Activated CD8-positive, alpha-beta memory T cell treated with anti-CD3 and anti-CD28 coated beads for 4 hours (primary cell): ENCODE results near the gene ALDH3B2.
"Not testable (repeated sequence)": the region's sequence is repeated elsewhere in the genome, so short reads cannot be mapped to it uniquely, and the experiment has no call there.

Experiments
- DNase-seq, 2 donors: peaks; one replicate each; pipeline ENCODE4 v3.0.0-alpha.2; 2020; ENCODE audit warnings: low read depth in 2 of 2

ALDH3B2 gene

DNA sequence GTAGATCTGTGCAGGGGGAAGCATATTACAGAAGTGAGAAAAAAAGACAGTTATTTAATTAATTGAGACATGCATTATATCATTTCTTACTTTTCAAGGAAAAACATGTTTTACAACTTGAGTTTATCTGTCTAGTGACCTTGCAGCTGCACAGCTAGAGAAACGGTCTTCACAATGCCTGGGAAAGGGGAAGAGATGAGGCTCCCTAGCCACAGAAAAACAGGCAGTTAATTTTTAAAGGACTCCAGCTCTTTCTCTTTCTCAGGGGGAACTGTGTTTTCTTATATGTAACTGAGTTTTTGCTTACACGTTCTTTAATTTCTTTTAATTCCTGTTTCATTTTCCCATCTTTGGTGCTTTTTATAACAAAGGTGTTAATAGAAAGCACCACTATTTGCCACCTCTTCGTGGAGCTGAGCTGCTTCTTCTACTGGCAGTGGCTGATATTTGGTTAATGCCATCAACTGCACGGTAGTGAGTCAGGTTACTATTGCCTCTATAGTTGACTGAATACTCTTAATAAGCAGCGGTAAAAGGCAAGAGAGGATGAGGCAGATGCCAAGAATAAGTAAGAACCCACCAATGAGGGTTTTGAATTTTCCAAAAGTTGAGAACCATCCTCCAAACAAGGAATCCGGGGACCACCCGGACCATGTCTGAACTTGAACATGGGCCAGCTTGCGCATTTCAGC is 11.4 kb upstream of the ALDH3B2 start:
- DNase-seq: not testable (repeated sequence)

DNA sequence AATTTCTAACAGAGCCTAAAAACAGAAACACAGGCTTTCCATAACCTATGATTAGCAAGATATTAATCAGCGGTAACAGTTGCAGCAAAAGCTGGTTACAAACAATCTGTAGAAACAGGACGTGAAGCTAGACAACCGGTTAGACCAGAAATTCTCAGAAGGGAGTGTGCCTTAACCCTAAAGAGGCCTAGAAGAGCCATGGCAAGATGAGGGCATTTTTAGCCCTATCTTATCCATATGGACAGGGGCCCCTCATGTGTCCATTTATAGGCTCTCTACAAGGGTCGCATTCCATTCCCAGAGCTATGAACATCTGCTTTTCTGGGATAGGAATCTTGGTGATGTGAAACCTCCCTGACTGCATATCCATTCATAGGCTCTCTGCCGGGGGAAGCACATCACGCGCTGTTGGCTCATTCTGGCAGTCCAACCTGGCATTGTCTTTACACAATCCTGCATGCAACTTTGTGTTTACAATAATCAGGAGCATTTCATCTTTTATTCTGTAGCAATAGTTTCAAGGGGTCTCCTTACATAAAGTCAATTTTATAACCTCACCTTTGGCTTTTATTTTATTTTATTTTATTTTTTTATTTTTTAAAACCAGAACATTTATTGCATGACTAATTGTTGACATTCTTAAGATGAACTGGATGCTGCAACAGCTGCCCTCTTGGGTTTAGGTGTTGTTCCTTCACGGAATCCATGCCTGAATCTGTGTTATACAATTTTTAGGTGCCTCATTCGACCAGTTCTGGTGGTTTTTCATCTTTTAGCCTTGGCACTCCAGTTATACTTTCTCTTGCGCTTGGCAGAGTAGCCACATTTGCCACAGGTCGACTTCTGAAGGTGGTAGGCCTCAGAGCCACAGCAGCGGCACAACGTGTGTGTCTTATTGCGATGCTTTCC is 8.0 kb upstream of the ALDH3B2 start:
- DNase-seq: not testable (repeated sequence)

DNA sequence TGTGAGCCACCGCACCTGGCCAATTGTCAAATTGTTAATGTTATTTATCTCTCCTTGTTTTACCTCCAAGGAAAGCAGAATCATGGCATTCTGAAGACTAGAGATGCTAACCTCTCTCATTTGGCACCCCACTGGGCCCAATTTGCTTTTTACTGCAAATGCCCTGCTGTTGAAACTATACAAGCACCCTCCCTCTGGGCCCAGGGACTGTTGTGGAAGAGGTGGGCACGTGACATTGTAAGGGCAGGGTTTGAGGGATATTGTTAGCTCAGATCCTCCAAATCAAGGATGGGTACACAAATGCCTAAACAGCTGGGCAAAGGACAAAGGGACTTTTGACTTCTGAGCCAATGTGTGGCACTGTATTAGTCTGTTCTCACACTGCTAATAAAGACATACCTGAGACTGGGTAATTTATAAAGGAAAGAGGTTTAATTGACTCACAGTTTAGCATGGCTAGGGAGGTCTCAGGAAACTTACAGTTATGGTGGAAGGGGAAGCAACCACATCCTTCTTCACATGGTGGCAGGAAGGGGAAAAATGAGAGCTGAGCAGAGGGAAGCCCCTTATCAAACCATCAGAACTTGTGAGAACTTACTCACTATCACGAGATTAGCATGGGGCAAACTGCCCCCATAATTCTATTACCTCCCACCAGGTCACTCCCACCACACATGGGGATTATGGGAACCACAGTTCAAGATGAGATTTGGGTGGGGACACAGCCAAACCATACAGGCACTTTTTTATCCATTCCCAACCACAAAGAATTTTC is 6.5 kb upstream of the ALDH3B2 start:
- no peak for DNase-seq

DNA sequence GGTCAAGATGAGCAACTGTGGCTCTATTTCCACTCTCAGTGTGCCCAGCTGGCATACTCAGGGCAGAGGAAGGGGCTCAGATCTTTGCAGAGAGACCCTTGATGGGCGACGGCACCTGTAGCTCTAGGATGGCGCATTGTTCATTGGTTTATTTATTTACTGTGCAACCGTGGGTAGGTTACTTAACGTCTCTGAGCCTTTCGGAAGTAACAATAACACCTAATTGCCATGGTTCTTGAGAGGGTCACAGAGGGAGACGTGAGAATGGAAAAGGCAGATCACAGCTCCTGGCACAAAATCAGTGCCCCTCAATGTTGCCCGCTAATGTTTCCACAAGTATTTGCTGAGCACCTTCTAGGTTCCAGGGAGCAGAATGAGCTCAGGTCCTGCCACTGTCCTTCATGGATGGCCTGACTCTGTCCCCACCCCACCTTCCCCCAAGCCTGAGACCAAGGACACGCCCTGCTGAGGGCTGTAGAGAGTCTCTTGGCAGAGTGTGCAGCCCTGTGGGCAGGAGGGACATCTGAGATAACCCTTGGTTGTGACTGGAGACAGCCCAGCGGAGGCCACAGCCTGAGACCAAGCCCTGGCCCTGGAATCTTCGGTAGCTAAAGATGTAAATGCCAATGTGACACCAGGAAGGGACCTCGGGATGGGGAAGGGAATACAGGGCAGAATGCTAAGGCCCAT is 780 bp upstream of the ALDH3B2 start:
- DNase-seq: no peak

DNA sequence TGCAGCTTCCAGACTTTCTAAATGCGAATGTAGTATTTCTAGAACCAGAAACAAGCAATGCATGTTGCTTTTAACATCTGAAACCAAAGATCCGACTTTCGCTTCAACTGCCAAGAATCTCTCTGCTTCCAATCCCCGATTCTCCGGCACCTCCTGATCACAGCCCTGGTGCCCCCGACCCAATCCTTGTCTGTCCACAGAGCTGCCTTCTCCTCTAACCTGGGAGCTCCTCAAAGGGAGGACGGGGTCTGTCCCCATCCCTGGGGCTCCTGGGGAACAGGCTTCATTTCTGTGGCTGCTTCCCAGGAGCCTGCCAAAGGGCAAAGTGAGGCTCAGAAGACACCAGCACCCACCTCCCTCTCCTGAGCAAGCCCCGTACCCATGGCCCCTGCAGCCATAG is 521 bp downstream of the ALDH3B2 start:
- no peak for DNase-seq

DNA sequence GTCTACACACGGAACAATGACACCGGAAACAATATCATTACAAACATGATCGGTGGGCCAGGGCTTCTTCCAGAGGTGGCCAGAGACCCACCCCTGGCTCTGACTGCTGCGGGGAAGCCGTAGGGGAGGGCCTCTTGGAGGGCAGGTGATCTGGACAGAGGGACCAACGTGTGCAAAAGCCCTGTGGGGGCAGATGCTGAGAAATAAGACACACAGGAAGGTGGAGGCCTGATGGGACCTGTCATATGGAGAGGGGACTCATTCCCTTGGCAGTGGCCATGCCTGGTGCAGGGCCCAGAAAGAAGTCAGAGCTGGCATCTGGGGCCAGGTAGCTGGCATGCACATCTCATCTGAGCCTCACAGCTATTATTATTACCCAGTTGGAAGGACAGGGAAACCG is 1.1 kb downstream of the ALDH3B2 start:
- no peak for DNase-seq

DNA sequence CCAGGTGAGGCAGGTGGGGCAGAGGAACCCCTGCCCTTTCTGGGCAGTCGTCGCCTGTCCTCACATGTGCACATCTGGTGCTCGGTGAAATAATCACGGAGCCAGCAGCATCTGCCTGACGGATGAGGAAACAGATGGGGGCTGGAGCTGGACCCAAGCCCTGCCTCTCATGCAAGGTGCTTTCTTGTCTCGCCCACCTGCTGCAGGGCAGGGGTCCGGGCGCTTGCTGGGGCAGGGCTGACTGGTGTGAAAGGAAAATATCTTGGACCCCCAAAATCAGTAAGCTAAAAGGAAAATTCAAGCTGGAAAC is 3.3 kb downstream of the ALDH3B2 start:
- DNase-seq: no peak

DNA sequence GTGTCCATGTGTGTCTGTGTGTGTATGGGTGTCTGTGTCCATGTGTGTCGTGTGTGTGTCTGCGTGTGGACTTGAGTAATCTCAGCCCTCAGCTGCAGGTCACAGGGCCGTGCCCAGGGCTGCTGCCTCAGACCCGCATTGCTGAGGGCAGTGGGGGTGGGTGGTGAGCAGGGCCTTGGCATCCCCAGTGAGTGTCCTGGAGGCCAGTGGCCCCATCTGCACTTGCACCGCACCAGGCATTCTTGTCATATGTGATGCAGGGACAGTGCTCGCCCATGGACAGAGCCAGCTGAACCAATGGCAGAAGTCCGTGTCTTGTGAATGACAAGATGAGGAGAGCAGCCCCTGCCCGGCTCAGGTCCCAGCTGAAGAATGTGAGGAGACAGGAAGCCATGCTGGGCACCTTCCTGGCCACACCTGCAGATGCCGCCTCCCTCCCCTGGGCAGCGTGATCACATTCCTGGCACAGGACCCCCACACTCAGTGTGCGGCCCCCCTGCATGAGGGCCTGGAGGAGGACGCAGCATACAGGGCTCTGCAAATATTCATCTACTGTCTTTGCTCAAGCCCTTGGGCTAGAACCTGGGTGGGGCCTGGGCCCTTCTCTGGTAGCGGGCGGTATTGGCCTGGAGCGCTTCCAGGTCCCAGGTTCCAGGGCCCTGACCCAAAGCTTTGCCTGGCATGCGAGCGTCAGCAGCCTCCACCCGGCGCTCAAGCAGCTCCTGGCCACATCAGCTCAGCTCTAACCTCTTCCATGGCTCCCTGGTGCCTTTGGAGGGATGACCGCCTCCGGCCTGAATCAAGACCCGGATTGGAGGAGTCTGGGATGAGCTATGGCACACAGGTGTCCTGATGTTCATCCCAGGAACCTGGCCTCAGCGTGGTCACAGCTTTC is 3.9 kb downstream of the ALDH3B2 start:
- DNase-seq: no peak

DNA sequence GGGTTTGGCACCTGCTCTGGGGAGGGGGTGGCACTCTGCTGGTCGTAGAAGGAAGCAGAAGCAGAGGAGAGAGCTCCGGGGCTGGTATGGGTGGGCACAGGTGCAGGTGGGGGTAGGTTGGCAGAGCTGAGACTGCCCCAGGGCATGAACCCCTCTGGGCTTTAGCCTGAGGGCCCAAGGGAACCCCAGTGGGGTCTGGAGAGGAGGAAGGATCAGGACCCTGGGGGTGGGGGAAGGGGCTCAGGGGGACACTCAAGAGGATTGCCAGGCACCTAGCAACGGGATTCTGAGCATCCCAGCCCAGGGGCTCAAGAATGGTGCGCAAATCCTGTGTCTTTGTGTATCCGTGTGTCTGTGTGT is 6.3 kb downstream of the ALDH3B2 start:
- DNase-seq: no peak

DNA sequence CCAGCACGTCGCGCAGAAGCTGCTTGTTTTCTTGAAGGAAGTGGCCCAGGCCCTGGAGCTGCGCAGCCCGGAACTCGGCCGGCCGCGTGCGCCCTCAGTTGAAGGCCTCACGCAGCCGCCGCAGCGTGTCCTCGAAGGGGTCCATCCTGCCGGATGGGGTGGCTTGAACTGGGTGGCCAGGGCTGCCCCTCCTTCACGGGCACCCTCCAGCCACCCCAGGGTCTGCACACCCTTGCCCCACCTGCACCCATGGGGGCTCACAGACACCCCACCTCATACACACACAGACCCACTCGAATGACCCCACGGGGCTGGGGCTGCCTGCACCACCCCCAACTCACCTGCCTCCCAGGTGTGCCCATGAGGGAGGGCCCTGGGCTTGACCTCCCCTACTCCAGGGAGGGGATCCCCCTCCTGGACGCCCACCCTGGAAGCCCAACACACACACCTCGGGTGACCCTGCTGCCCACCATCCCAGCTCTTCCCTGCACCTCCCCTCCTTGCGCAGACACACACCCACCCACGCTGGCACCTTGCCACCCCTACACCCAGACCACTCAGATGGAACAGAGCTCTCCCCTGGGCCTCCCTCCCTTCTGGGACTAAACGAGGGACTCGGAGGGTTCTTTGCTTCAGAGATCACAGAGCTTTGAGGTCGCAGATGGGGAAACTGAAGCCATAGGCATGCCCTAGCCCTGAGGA is 6.8 kb downstream of the ALDH3B2 start:
- DNase-seq: no peak

DNA sequence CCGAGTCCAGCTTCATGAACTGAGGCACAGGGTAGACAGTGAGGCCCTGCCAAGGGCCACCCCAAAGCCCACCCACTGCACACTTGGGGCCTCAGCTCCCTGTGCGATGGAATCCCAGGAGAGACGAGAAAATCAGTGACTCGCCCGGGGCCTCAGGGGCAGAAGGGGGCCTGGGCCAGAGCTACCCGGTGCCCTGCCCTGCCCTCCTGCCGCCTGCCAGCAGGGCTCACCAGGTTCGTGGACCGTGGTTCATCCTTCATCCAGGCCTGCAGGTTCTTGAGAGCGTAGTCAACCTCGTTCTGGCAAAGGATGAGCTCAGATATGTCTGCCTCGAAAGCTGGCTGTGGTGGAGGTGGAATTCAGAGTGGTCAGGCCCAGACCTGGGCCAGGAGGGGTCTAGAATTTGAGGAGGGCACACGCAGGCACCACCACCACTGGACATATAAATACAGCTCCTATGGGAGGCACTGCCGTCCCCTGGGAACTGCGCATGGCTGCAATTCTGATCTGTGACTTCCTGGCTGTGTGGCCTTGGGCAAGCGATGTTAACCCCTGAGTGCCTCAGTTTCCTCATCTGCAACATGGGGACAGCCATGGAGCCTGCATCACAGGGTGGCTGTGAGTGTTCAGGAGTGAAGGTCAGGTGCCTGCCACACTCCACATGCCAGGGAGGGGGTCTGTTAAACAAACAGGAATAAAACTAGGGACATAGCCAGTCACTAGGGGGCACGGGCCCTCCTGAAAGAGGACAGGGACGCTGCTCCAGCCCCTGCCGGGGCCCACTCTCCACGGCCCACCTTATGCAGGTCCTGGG is 7.5 kb downstream of the ALDH3B2 start:
- no peak for DNase-seq

DNA sequence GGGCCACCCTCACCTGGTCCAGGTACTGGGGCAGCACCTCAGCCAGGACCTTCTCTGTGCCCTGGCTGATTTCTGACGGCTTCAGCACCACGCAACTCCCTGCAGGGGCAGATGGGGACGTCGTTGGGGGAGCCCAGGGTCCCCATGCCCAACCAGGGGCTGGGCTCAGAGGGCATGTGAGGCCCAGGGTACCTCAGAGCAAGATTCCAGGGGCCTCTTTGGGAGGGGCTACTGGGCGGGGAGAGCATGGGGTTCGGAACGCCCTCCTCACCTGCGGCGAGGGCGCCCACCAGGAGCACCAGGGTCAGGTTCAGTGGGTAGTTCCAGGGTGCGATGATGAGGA is 8.1 kb downstream of the ALDH3B2 start:
- no peak for DNase-seq

DNA sequence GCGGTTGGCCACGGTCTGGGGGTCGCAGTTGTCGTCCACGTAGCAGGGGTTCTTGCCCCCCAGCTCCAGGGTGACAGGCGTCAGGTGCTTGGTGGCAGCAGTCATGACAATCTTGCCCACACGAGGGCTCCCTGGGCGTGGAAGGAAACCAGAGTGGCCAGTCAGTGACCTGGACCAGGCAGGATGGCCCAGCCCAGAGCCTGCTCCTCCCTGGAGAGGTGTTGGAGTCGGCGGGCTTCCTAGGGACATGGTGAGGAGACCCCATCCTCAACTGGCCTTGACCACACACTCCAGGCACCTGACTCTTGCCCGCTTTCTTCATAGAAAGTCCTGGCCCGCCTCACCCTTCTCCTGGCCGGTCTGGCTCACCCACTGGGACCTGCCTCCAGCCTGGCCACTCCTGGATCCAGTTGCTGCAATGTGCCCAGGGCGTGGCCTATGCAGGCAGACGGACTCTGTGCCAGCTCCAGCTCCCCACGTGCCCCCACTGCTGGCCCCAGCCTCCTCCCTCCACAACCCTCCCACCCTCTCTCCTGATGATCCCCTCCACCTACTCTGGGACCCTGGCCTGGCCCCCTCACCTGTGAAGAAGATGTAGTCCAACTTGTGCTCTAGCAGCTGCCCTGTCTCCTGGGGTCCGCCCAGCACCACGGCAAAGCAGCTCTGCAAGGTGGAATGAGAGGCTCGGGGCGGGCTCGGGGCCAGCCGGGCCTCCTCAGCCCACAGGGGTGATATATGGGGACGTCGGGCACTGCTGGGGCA is 8.7 kb downstream of the ALDH3B2 start:
- no peak for DNase-seq

DNA sequence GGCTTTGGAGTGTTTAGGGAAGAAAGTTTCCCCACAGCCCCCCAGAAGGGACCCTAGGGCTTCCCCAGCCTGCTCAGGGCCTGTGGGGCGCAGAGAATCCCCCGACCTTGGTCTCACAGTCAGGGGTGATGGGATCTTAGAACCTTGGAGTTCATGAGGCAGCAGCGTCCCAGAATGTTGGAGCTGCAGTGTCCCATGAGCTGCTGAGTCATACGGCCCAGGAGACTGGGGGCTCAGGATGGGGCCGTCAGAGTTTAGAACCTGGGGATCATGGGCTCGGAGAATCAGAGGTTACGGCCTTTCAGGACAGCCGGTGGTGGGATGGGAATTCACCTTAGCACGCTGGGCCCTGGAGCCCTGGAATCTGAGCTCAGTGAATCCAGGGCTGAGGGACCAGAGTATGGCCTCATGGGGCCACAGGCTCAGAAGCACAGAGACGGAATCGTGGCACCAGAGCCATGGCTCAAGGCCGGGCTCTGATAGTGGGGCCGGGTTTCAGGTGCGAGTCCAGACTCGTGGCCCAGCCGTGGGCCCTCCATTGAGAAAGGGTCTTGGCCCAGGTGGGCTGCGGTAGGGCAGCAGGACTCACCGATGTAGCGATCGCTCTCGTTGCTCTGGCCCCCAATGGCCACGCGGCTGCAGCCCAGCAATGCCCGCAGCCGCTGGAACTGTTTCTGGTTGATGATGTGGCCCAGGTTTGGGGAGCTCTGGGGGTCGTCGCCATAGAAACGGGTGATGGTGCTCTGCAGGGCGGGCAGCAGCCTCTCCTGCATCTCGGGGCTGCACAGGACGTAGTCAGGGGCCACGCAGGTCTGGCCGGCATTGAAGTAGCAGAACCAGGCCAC is 9.5 kb downstream of the ALDH3B2 start:
- DNase-seq: no peak

DNA sequence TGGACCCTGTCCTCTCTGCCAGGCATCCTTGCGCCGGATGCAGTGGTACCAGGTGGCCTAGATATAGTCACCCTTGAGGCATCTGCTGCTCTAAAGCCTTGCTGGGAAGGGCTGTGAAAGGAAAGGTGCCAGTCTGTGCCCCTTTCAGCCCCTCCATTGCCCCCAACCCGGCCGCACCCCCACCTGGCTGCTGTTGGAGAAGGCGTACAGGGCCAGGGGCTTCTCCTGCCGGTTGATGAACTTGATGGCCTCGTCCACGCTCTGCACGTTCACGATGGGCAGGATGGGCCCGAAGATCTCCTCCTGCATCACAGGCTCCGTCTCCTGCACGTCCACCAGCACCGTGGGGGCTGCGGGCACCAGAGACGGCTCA is 10.2 kb downstream of the ALDH3B2 start:
- no peak for DNase-seq

DNA sequence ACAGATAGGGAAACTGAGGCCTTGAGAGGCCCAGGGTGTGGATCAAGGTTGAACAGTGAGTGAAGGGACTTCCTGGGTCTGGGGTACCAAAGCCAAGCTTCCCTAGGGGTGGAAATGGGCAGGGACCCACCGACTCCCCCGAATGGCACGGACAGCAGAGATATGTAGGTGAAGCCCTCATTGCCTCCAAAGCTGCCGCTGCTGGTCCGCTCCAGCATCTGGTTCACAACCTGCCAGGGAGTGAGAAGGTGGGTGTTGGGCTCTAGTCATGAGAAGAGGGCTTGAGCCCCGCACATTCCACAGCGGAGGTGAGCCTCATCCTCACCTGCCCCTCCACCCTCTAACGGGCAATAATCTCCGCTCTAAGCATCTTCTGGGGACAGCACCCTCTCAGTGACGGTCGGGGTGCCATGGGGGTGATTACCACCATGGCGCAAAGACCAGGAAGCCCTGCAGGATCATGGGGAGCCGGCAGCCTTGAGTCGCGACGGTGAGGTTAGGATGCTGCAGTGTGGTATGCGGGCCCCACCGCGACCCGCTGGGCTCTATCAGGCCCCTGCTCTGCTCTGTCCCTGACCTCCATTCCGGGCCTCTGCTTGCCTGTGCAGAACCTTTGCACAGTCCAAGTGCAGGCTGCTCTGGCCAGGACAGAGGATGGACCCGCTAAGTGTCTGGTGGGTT is 10.8 kb downstream of the ALDH3B2 start:
- no peak for DNase-seq

DNA sequence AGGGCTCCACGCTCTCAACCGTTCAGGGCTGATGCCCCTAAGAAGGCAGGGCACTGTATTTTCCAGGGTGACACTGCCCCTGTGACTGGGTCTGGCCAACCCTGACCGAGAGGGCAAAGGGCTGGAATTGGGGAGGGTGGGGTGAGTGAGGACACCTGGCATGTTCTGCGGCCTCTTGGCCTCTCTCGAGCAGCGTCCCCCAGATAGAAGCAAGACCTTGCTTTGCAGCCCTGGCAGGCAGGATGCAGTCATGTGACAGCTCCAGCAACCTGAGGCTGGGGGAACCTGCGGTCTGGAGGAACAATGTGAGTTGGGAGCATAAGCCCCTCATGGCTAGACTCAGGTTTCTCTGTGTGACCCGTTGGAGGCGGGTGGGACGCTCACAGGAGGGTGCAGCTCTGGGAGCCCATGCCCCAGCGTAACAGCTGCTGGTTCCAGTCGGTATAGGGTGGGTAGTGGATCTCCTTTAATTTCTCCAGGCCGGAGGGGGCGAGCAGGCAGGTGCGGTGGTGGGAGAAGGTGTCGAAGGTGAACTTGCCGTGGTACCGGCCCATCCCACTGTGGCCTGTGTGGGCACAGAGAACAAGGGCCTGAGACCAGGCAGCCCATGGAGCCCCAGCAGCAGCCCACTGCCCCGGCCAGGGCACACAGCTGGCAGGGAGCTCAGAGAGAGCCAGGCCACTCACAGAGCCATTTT is 11.4 kb downstream of the ALDH3B2 start:
- DNase-seq: no peak
